Skeletal muscle tissue (tissue), 4 donors: ENCODE measurements around the gene ENTPD6. TPM values are rescaled to one million over a fixed set of nuclear protein-coding genes. Genes with fewer than 3 reads are reported as not detected.
A peak's percentile ranks its signal among the peaks of the same experiment; 100 is the strongest.

ENCODE experiments used
- H3K27ac ChIP-seq: one replicate; pipeline ENCODE4 v1.7.0; 2013; ENCODE audit warnings: mild to moderate bottlenecking, low read depth, low read length, inconsistent platforms
- H3K27me3 ChIP-seq, 3 donors: one replicate each; pipeline ENCODE4 v1.7.0; 2013; ENCODE audit warnings: low read length in 3 of 3; ENCODE audit not compliant: control insufficient read depth in 3 of 3, insufficient read depth in 3 of 3
- H3K36me3 ChIP-seq, 3 donors: one replicate each; pipeline ENCODE4 v1.7.0; 2013; ENCODE audit warnings: low read length in 3 of 3; ENCODE audit not compliant: control insufficient read depth in 3 of 3, insufficient read depth in 3 of 3
- H3K4me1 ChIP-seq, 3 donors: one replicate each; pipeline ENCODE4 v1.7.0; 2013; ENCODE audit warnings: low read length in 3 of 3, mild to moderate bottlenecking in 3 of 3; ENCODE audit not compliant: control insufficient read depth in 3 of 3, insufficient read depth in 3 of 3
- H3K4me3 ChIP-seq, 3 donors: one replicate each; pipeline ENCODE4 v1.7.0; 2013; ENCODE audit warnings: low read length in 3 of 3
- H3K9ac ChIP-seq, 3 donors: one replicate each; pipeline ENCODE4 v1.7.0; 2013; ENCODE audit warnings: low read length in 3 of 3, mild to moderate bottlenecking in 3 of 3, moderate library complexity in 2 of 3, low read depth in 1 of 3
- H3K9me3 ChIP-seq, 3 donors: one replicate each; pipeline ENCODE4 v1.7.0; 2013; ENCODE audit warnings: low read length in 3 of 3; ENCODE audit not compliant: control insufficient read depth in 3 of 3
- total RNA-seq: library from RNA; depleted of rRNA; stranded (reverse); fragments of >200 nt; gene quantifications from one replicate; pipeline ENCODE4 v1.2.3, GENCODE V29; 2014
- donor health status: Osteomylitis.

The ENTPD6 gene
- total RNA-seq, 1 donor from 2014 or later, result 17.7 TPM

DNA sequence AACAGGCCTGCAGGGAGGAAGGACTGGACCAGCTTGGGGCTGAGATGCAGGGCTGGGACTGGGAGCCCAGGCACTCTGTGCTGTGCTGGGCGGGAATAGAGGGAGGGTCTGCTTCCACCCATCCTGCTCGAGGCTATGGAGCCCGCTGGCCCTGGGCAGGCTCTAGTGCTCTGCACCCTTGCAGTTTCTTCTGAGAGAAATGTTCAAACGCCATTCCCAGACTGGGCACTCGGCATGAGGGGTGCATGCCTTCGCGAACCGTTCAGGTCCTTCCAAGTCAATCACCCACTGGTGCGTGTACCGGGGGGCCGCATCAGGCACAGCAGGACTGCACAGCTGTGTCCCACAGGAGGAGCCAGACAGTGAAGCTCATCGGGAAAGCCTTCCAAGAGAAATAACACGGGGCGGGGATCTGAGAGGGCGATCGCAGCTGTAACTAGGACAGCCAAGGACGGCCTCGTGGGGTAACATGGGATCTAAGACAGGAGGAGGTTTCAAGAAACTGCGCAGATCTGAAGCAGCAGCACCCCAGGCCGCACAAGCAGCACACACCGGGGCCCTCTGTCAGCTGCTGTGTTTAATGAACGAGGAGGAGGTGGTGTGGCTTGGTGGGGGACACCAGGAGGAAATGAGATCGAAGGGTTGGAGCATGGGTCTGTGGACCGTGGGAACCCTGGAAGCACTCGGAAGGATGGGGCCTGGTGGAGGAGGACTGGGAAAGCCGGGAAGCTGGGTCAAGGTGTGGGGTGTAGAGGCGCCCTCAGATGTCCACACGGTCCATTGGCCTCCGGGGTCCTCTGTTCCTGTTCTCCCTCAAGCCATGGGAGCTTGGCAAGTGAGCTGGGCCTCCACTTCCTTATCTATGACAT lies 26.3 kb downstream of the ENTPD6 start:
- Histone ChIP-seq H3K27me3 (no peaks in the 10 kb centered on the region), H3K36me3 (peaks cover 37 to 51% (median 47%) of the 10 kb centered on the region in 3 donors), H3K27ac (no peak overlapping the region), H3K9me3 (no peaks in the 10 kb centered on the region), H3K9ac (no peak overlapping the region), H3K4me3 (peak overlapping the region in 1 of 3 donors; percentile 6), H3K4me1 (peaks cover 18 to 29% (median 25%) of the 10 kb centered on the region in 3 donors)

DNA sequence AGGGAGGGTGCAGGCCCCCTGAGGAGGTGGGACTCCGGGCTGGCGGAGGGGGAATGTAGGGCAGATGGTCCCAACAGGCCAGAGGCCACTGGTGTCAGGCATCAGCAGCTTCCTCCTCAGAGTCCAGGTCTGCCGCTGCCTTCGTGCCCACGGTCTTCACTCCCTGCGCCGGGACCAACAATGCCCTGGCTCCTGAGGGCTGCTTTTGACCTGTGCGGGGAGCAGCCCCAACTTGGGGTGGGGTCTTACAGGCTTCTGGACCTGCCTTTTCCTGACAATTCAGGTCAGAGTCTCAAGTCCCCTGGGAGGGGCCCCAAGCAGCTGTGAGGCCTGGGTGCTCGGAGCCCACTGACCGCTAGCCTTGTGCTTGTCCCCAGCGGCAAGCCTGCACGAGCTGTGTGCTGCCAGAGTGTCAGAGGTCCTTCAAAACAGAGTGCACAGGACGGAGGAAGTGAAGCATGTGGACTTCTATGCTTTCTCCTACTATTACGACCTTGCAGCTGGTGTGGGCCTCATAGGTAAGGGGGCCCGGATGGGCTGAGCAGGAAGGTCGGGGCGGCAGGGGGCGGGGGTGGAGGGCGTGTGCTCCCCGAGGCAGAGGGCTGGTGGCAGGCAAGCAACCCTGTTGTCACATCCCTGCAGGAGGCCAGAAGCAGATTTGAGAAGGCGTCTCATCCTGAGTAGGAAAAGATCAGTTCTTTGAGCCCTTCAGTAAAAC lies 27.1 kb downstream of the ENTPD6 start:
- Histone ChIP-seq H3K27me3 (no peaks in the 10 kb centered on the region), H3K4me3 (no peak overlapping the region), H3K36me3 (peaks cover 30 to 44% (median 39%) of the 10 kb centered on the region in 3 donors), H3K4me1 (peaks cover 26 to 37% (median 32%) of the 10 kb centered on the region in 3 donors), H3K27ac (no peak overlapping the region), H3K9ac (peak overlapping the region in 1 of 3 donors; percentile 25), H3K9me3 (no peaks in the 10 kb centered on the region)

DNA sequence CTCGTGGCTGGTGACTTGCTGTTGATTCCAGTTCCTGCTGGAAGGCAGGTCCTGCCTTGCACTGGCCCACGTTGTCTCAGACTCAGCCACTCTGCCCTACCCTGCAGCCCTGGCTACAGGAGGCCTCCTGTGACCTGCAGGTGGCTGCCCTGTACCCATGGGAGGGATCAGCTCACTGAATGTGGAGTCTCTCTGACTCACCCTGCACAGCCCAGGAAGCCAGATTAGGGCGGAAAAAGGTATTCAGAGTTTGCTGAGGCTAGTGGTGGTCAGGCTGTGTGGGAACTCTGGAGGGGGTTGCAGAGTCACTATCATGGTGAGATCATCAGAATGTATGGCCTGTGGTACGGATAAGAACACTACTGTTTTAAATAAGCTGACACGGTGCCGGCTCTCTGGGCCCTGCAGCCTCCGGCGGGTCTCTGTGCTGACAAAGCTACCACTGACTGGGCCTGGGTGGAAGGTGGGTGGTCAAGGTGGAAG lies 27.7 kb downstream of the ENTPD6 start:
- H3K9ac ChIP-seq, result peak overlapping the region in 1 of 3 donors; percentile 25
- H3K27ac ChIP-seq, result no peak overlapping the region
- H3K9me3 ChIP-seq, result no peaks in the 10 kb centered on the region
- peaks cover 26 to 38% (median 34%) of the 10 kb centered on the region in 3 donors for H3K36me3 ChIP-seq
- H3K4me1 ChIP-seq, result peaks cover 27 to 39% (median 33%) of the 10 kb centered on the region in 3 donors
- H3K4me3 ChIP-seq, result no peak overlapping the region
- no peaks in the 10 kb centered on the region for H3K27me3 ChIP-seq

DNA sequence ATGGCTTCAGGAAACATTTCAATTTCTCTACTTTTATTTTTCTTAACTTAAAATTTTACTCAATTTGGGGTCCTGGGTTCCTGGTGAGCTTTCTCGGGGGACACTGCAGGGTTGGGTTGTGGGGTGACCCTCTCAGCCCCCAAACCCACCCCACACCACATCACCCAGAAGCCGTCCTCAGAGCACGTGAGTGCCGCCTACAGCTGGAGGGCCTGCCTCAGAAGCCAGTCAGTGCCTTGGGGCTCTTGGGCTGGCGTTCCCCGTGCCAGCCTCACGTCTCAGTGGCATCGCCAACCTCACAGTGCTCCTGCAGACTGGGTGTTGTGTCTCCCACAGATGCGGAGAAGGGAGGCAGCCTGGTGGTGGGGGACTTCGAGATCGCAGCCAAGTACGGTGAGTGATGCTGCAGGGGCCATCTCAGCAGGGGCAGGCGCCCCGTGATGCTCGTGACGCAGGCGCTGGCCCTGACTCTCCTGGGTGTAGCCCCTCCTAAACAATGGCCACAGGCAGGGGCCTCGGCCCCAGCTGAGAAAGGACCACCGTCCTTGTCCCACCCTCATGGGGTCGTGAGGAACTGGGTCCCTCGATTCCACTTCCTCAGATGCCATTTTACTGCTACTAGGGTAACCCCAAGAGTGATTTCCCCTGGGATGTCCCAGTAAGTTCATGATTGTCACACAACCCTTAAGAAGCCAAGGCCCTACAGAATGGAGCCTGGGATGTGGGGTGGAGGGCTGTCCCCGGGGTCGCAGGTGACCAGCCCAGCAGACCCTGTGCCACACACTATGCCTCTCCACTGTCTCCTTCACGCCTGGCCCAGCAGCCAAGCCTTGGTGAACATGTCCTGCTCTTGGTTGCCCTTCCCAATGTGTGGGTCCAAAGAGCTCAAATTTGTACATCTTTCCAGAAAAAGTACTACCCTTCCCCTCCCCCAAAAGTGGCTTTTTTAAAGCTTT lies 28.5 kb downstream of the ENTPD6 start:
- H3K36me3 ChIP-seq, result peaks cover 21 to 33% (median 28%) of the 10 kb centered on the region in 3 donors
- no peak overlapping the region for H3K9ac ChIP-seq

DNA sequence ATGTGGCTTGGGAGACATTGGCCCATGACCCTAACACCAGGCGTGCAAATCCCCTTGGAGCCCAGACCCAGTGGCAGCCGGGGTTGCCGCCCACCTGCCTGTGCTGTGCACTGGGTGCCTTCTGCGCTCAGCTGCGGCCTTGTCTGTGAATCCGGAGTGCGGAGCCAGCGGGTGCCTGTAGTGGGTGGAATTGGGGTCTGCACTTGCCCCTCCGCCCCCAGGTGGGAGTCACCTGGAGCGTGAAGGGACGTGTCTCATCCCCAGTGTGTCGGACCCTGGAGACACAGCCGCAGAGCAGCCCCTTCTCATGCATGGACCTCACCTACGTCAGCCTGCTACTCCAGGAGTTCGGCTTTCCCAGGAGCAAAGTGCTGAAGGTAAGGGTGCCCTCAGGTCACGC lies 29.4 kb downstream of the ENTPD6 start:
- no peak overlapping the region for H3K9ac ChIP-seq
- no peaks in the 10 kb centered on the region for H3K9me3 ChIP-seq
- H3K27ac ChIP-seq, result no peak overlapping the region
- no peaks in the 10 kb centered on the region for H3K27me3 ChIP-seq
- H3K36me3 ChIP-seq, result peaks cover 17 to 30% (median 22%) of the 10 kb centered on the region in 3 donors
- peaks cover 27 to 42% (median 33%) of the 10 kb centered on the region in 3 donors for H3K4me1 ChIP-seq
- no peak overlapping the region for H3K4me3 ChIP-seq

More for the DNA sequence above, 28.5 kb downstream of the ENTPD6 start:
- no peak overlapping the region for H3K27ac ChIP-seq
- no peaks in the 10 kb centered on the region for H3K9me3 ChIP-seq
- peaks cover 27 to 39% (median 33%) of the 10 kb centered on the region in 3 donors for H3K4me1 ChIP-seq
- H3K4me3 ChIP-seq, result no peak overlapping the region
- no peaks in the 10 kb centered on the region for H3K27me3 ChIP-seq

DNA sequence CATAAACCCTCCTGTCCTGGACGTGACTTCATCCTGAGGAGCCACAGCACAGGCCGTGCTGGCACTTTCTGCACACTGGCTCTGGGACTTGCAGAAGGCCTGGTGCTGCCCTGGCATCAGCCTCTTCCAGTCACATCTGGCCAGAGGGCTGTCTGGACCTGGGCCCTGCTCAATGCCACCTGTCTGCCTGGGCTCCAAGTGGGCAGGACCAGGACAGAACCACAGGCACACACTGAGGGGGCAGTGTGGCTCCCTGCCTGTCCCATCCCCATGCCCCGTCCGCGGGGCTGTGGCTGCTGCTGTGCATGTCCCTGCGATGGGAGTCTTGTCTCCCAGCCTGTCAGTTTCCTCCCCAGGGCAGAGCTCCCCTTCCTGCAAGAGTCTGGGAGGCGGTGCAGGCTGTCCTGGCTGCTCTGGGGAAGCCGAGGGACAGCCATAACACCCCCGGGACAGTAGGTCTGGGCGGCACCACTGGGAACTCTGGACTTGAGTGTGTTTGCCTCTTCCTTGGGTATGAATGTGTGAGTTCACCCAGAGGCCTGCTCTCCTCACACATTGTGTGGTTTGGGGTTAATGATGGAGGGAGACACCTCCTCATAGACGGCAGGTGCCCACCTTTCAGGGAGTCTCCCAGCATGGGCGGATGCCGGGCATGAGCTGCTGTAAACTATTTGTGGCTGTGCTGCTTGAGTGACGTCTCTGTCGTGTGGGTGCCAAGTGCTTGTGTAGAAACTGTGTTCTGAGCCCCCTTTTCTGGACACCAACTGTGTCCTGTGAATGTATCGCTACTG lies 30.3 kb downstream of the ENTPD6 start:
- H3K27ac ChIP-seq, result no peak overlapping the region
- no peak overlapping the region for H3K9ac ChIP-seq
- H3K27me3 ChIP-seq, result no peaks in the 10 kb centered on the region
- H3K9me3 ChIP-seq, result no peaks in the 10 kb centered on the region
- no peak overlapping the region for H3K4me3 ChIP-seq
- H3K4me1 ChIP-seq, result peaks cover 23 to 37% (median 27%) of the 10 kb centered on the region in 3 donors
- peaks cover 16 to 27% (median 20%) of the 10 kb centered on the region in 3 donors for H3K36me3 ChIP-seq

DNA sequence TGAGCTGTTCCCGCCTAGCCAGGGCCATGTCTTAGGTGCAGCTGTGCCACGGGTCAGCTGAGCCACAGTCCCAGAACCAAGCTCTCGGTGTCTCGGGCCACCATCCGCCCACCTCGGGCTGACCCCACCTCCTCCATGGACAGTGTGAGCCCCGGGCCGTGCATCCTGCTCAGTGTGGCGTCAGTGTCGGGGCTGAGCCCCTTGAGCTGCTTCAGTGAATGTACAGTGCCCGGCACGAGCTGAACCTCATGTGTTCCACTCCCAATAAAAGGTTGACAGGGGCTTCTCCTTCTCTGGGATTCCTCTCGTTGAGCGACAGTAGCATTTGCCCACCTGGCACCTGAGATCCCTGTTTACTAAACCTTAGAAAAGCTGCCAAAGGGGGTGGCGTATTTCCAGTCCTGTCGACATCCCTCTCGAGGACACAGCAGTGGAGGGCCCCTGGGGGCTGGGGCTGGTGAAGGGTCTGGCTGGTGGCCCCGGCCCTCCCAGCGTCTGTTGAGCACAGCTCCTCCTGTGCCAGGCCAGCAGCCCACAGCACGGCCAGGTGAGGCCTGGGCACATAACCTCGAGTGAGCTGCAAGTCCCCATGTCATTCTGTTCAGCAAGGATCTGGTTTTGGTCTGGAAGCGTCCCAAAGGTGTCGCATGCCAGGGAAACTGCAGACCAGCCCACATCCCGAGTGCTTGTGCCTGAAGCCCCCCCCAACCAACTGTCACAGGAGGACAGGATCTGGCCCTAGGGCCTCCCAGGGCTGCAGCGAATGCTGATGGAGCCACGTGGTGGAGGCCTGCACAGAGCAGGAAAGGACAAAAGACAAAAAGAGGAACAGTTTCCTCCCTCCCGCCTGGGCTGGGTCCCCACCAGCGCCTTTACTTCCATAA lies 31.2 kb downstream of the ENTPD6 start:
- peak overlapping the region; percentile 3 to 57 (median 38) for H3K9ac ChIP-seq
- H3K27me3 ChIP-seq, result no peaks in the 10 kb centered on the region

DNA sequence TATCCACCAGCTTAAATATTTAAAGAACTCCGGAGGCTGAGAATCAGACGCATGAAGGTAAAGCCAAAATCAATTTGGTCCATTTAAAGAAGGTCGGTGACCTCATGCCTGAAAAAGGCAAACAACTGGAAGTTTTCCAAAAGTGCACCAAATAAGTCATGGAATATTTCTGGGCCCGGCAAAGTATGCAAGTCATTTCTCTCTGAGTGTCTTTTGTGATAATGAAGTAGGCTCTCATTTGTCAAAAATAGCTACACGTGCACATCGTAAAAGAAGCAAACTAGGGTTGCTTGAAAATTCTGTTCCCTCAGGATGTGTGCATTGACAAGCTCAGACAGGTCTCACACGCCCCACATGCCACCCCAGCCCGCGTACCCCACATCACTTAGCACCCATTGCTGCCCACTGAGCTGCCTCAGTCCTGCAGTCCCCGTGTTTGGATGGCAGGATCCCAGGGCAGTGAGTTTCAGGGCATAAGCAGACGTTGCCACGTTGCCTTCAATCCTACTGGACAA lies 31.9 kb downstream of the ENTPD6 start:
- H3K4me1 ChIP-seq, result peaks cover 13 to 27% (median 16%) of the 10 kb centered on the region in 3 donors
- H3K27me3 ChIP-seq, result no peaks in the 10 kb centered on the region

More for the DNA sequence above, 31.2 kb downstream of the ENTPD6 start:
- peak overlapping the region in 1 of 3 donors; percentile 49 for H3K4me3 ChIP-seq
- peak overlapping the region; percentile 58 for H3K27ac ChIP-seq
- peaks cover 18 to 33% (median 19%) of the 10 kb centered on the region in 3 donors for H3K4me1 ChIP-seq
- no peaks in the 10 kb centered on the region for H3K9me3 ChIP-seq
- peaks cover 12 to 20% (median 20%) of the 10 kb centered on the region in 3 donors for H3K36me3 ChIP-seq

More for the DNA sequence above, 31.9 kb downstream of the ENTPD6 start:
- peak overlapping the region; percentile 58 for H3K27ac ChIP-seq
- H3K9ac ChIP-seq, result peak overlapping the region in 1 of 3 donors; percentile 58
- peak overlapping the region in 1 of 3 donors; percentile 49 for H3K4me3 ChIP-seq
- peaks cover 8 to 20% (median 18%) of the 10 kb centered on the region in 3 donors for H3K36me3 ChIP-seq
- no peaks in the 10 kb centered on the region for H3K9me3 ChIP-seq
